ENCODE data around the gene MAP3K21.

MAP3K21 gene

DNA sequence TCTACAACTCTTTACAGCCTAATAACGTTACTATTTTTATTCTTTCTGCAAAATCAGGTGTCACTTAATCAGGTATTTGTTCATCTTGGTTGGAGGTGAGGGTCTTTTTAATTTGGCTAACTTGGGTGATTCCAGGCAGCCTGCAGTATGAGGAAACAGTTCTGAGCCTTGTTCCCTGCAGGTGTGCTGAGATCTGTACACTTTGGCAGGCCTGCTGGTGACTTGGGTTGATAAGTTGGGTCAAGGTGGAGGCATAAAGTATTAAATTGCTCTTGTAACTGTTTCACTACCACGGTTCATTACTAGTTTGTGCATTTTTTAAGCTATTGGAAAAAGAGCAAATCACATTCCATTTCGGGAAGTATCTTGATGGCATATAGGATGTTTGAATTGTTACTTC, 10.0 kb downstream of the MAP3K21 start:
- TF ChIP-seq, protein P1, sequence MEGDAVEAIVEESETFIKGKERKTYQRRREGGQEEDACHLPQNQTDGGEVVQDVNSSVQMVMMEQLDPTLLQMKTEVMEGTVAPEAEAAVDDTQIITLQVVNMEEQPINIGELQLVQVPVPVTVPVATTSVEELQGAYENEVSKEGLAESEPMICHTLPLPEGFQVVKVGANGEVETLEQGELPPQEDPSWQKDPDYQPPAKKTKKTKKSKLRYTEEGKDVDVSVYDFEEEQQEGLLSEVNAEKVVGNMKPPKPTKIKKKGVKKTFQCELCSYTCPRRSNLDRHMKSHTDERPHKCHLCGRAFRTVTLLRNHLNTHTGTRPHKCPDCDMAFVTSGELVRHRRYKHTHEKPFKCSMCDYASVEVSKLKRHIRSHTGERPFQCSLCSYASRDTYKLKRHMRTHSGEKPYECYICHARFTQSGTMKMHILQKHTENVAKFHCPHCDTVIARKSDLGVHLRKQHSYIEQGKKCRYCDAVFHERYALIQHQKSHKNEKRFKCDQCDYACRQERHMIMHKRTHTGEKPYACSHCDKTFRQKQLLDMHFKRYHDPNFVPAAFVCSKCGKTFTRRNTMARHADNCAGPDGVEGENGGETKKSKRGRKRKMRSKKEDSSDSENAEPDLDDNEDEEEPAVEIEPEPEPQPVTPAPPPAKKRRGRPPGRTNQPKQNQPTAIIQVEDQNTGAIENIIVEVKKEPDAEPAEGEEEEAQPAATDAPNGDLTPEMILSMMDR (conservative IDR thresholded peaks at IDR 0.05), result no peak
- H3K27ac ChIP-seq, result no peak overlapping the region

DNA sequence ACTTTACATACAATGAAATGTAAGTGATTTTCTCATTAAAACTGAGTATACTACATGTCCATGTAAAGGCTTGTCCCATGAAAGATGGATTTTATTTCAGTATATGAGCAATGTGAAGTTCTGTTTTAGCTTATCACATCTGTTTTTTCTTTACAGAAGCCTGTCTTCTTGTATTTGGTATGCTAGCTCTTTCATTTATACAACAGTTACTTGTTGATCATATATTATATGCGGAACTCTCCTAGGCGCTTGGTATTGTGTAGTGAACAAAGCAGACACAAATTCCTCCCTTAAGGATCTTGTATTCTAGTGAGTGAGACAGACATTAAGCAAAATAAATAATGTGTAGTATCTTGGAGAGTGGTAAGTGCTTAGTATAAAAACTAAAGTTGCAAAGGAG, 10.6 kb downstream of the MAP3K21 start:
- TF ChIP-seq, protein P1 (conservative IDR thresholded peaks at IDR 0.05), result no peak

DNA sequence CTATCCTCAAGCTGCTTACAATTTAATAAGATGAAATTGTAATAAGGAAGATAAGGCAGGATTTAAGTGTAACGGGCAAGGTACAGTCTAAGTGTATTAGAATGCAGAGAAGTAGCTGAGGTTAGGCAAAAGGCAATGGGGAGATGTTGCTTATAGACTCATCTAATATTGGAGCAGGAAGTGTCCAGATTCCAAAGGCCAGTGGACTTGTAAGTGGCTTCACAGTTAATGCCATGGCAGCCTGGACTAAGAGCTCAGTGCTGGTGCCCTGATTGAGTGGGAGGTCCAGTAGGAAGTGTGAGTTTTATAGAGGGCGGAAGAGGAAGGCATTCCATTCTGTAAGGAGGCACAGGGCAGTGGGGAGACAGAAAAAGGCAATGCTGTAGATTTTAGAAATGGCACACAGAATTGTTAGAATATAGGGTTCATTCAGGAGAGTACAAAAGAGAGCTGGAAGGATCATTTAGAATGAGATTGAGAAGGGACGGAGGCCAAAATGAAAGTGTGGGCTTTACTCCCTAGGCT, 12.6 kb downstream of the MAP3K21 start:
- H3K27ac ChIP-seq, result no peak overlapping the region

More for the DNA sequence above, 10.6 kb downstream of the MAP3K21 start:
- H3K27ac ChIP-seq, result no peak overlapping the region

DNA sequence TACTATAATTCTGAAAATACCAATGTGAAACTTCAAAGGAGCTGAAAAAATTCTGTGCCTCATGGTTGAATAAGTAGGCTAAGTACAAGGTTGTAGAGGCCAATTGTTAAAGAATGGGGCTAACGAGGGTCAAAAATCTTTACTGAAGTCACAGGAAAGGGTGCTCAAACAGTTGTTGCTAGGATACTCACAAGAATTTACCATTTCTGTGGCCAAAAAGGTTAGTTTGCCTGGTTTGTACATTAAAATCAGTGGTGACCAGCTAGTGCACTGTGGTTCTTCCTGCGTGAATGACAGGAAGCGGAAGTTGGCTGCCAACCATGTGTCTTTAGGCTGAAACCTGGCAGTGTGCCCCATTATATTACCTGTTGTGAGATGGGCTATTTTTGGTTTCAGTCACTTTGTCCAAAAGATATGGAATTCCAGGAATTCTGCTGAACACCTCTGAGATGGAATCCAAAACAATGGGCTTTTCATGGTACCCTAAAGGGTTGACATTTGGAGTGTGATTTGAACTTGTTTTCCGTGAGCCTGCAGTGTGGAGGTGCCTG, 13.5 kb downstream of the MAP3K21 start:
- H3K27ac ChIP-seq, result no peak overlapping the region; the same call in 1 of the 2 replicates
- TF ChIP-seq, protein P1 (conservative IDR thresholded peaks at IDR 0.05), result no peak

More for the DNA sequence above, 12.6 kb downstream of the MAP3K21 start:
- TF ChIP-seq, protein P1 (conservative IDR thresholded peaks at IDR 0.05), result no peak

DNA sequence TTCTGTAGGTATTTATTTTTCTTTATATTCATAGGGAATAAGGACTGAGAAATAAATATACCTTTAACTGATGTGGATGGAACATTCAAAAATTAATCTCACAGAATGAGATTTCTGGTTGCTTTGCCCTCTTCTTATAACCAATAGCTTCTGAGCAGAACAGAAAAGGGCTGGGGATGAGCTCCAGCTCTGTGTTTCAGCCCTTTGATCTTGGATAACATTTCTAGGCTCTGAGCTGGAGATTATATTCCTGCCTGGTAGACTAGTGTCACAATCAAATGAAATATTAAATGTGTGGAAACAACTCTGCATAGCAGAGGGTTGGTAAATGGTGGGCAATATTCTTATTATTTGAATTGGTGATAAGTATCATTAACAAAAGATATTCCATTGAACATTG, 14.6 kb downstream of the MAP3K21 start:
- TF ChIP-seq, protein P1 (conservative IDR thresholded peaks at IDR 0.05), result no peak
- no peak overlapping the region for H3K27ac ChIP-seq

DNA sequence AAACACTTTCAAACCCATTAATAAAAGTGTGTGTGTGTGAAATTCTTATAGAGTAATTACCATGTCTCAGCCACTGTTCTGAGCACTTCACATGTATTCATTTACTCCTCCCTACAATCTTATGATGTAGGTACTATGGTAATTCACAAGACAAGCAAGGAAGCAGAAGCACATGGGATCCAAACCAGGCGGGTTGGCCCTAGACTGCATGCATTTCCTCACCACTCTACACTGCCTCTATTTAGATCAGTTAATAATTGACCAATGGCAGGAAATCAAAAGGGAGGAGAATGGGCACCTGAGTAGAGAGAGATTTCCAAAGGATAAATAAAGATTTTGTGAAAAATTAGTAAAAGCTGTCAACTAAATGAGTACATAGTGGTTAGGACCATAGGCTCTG, 15.7 kb downstream of the MAP3K21 start:
- H3K27ac ChIP-seq, result no peak overlapping the region
- TF ChIP-seq, protein P1 (conservative IDR thresholded peaks at IDR 0.05), result no peak

DNA sequence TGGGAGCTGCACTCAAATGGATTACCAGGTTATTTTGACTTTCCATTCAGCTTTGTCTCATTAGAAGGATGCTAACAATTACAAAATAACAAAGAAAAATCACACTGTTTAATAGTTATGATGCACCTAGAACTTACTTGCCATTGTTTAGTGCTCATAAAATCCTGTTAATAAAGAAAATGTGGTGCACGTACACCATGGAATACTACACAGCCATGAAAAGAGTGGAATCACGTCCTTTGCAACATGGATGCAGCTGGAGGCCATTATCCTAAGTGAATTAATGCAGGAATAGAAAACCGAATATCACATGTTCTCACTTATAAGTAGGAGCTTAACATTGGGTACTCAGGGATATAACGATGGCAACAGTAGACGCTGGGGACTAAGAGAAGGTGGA, 19.8 kb downstream of the MAP3K21 start:
- TF ChIP-seq, protein P1 (conservative IDR thresholded peaks at IDR 0.05), result no peak
- H3K27ac ChIP-seq, result no peak overlapping the region

Data from VCaP (cell line).